GM19193 (cell line): Measurements from ENCODE around the gene REEP6.

ENCODE experiments used
- POLR2A ChIP-seq: IDR thresholded peaks from 4 replicates; pipeline ENCODE4 v1.6.1; 2011; ENCODE audit not compliant: insufficient read depth, insufficient read length; ENCODE audit errors: extremely low read depth

REEP6 gene

DNA sequence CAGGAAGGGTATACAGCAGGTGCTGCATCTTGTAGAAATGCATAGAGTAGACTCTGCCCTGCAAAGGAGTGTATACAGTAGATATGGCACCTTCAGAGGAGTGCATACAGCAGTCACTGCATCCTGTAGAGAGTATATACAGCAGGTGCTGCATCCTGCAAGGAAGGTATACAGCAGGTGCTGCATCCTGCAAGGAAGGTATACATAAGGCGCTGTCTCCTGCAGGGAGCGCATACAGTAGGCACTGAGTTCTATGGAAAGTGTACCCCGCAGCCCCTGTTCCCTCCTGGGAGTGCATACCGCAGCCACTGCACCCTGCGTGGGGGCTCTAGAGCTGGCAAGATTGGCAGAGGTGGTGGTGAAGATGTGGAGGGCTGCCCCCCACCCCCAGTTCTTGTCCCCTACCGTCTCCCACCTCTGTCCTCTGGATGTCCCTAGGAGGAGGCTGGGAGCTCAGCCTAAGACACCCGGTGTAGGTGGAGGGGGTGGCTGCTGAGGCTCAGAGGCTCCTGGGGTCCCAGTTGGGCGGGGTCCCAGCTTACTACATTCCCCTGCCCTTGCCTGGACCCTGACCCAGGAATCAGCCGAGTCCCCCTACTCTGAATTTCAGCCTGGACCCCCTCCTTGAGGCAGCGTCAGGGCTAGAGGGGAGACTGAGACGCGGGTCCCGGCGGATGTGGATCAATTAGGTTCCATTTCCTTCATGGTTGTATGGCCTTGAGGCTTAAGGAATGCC is 24.2 kb downstream of the REEP6 start:
- no peak for TF ChIP-seq POLR2A

DNA sequence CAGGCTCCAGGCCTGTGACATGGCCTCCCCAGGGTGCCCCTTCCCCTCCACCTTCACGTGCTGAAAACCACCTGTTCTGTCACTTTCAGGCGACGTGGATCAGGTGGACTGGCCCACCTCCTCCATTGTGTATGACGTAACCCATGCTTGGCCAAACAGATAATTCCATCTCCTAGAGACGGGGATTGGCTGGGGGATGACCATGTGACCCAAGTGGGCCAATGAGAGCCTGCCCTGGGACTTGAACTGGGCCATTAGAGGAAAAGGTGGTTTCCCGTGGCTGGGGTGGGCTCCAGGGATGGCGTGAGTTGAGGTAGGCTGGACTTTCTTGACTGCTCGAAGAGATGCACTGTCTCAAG is 25.4 kb downstream of the REEP6 start:
- no peak for TF ChIP-seq POLR2A

DNA sequence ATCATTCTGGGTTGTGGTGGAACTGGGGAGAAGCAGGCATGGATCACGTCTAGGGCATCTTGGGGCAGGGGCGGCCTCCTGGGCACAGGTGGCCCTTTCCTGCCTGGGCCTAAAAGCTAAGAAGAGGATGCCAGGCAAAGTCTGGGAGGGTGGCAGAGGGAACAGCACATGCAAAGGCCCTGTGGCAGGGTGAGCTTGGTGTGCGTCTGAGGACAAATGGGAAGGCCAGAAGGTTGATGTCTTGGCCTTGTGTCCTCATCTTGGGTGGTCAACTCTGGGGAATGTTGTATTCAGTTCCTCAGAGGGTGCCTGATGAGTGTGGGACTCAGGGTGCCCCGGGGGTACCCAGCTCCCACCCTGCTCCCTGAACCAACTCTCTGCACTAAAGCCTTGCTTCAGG is 27.5 kb downstream of the REEP6 start:
- TF ChIP-seq POLR2A: no peak

GRCh38 chr19:1520203-1520780 is 29.3 kb downstream of the REEP6 start:
- no peak for TF ChIP-seq POLR2A

GRCh38 chr19:1521636-1522035 is 30.7 kb downstream of the REEP6 start:
- TF ChIP-seq POLR2A: no peak

GRCh38 chr19:1522061-1522460 is 31.1 kb downstream of the REEP6 start:
- no peak for TF ChIP-seq POLR2A

GRCh38 chr19:1522838-1523237 is 31.9 kb downstream of the REEP6 start:
- no peak for TF ChIP-seq POLR2A

- no peak for TF ChIP-seq POLR2A
Measured at GRCh38 chr19:1523412-1524286, 32.7 kb downstream of the REEP6 start, which contains the start of gene PLK5. Gene PLK5 (plus strand): TSS chr19:1524077. CDS start chr19:1526997, 2,920 bp downstream.

GRCh38 chr19:1524287-1524971 is 33.4 kb downstream of the REEP6 start:
- no peak for TF ChIP-seq POLR2A

DNA sequence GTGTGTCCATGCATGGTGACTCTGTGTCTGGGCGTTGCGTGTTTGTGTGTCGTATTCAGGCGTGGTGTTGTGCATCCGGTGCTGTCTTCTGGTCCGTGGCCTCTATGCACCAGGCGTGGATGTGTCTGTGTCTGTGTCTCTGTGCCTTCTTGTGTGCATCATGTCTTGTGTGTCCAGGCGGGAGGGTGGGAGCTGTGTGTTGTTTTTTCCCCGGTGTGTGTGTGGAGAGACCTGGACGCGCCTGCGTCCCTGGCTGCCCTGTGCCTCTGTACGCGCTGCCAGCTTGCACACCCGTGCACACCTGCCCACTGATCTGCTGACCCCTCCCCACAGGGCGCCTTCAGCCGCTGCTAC is 34.0 kb downstream of the REEP6 start:
- TF ChIP-seq POLR2A: no peak

DNA sequence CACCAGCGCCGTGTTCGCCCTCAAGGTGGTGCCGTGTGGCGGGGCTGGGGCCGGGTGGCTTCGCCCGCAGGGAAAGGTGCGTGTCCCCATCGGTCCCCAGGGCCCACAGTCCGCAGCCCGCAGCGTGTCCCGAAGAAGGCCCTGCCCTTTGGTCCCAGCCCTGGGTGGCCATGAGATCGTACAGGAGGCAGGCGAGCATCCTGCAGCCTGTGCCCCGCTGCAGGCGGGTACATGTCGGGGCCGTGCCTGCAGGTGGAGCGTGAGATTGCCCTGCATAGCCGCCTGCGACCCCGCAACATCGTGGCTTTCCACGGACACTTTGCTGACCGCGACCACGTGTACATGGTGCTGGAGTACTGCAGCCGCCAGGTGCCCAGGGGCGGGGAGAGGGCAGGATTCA is 34.4 kb downstream of the REEP6 start:
- TF ChIP-seq POLR2A: no peak

- no peak for TF ChIP-seq POLR2A
Measured at GRCh38 chr19:1526066-1526778, 35.2 kb downstream of the REEP6 start.

DNA sequence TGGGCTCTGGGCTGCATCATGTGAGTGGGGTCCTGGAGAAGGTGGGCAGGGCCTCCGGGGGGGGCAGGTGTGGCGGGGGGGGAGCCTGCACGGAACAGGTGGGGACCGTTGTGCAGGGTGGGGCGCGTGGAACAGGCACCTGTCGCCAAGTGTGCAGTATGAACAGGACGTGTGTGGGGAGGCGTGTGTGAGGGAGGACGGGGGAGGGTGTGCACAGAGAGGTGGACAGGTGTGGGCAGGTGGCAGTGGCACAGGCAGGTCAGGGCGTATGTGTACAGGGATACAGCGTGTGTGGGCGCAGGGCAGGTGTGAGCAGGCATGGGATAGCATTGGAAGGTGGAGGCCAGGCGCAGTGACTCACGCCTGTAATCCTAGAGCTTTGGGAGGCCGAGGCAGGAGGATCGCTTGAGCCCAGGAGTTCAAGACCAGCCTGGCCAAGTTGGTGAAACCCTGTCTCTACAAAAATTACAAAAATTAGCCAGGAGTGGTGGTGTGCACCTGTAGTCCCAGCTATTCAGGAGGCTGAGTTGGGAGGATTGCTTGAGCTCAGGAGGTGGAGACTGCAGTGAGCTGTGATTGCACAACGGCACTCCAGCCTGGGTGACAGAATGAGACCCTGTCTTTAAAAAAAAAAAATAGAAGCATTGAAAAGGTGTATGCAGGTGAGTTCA is 36.1 kb downstream of the REEP6 start:
- no peak for TF ChIP-seq POLR2A
